GM12891 (cell line): Measurements from ENCODE around the gene FLYWCH1.

Experiments
- DNase-seq: peaks from one replicate; pipeline ENCODE4 v3.0.0; 2011; ENCODE audit warnings: low spot score; ENCODE audit not compliant: insufficient read length
- FAIRE-seq: peaks from 2 replicates; lab custom pipeline; 2011; peaks lifted over from hg19 to GRCh38; lab: Jason Lieb, UNC
- PAX5 ChIP-seq: IDR thresholded peaks from 2 replicates; pipeline ENCODE4 v1.6.1; 2011; ENCODE audit warnings: low read length, moderate library complexity, mild to moderate bottlenecking; ENCODE audit not compliant: insufficient read depth, severe bottlenecking
- POLR2A ChIP-seq: IDR thresholded peaks from 2 replicates; pipeline ENCODE4 v1.6.1; 2011; ENCODE audit warnings: low read depth, low read length, control low read depth
- POLR2AphosphoS5 ChIP-seq: IDR thresholded peaks from 2 replicates; pipeline ENCODE4 v1.6.1; 2011; ENCODE audit warnings: low read depth, low read length, control low read depth
- POU2F2 ChIP-seq: IDR thresholded peaks from 2 replicates; pipeline ENCODE4 v1.6.1; 2011; ENCODE audit warnings: low read depth, mild to moderate bottlenecking, control low read depth, low read length, moderate library complexity
- SPI1 ChIP-seq: IDR thresholded peaks from 2 replicates; pipeline ENCODE4 v1.6.1; 2011; ENCODE audit warnings: low read depth, low read length, control low read depth
- TAF1 ChIP-seq: IDR thresholded peaks from 2 replicates; pipeline ENCODE4 v1.6.1; 2011; ENCODE audit warnings: low read depth, low read length, control low read depth

Gene FLYWCH1

DNA sequence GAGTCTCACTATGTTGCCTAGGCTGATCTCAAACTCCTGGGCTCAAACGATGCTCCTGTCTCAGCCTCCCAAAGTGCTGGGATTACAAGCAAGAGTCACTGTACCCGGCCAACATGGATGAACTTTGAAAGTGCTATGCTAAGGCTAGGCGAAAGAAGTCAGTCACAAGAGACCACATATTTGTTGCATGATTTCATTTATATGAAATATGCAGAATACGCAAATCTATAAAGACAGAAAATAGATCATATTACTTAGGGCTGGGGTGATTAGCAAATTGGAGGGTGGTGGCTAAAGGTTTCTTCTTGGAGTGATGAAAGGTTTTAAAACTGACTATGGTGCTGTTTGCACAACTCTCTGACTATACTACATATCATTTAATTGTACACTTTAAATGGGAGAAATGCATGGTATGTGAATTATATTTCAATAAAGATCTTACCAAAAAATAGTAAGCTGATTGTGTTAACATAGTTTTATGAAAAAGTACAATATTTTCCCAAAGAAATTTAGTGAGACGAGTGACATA lies 1.2 kb upstream of the FLYWCH1 start:
- FAIRE-seq (no peak), DNase-seq (no peak)
- TF ChIP-seq POLR2A (no peak), POU2F2 (no peak), TAF1 (no peak), PAX5 (no peak), POLR2AphosphoS5 (no peak), SPI1 (no peak)

DNA sequence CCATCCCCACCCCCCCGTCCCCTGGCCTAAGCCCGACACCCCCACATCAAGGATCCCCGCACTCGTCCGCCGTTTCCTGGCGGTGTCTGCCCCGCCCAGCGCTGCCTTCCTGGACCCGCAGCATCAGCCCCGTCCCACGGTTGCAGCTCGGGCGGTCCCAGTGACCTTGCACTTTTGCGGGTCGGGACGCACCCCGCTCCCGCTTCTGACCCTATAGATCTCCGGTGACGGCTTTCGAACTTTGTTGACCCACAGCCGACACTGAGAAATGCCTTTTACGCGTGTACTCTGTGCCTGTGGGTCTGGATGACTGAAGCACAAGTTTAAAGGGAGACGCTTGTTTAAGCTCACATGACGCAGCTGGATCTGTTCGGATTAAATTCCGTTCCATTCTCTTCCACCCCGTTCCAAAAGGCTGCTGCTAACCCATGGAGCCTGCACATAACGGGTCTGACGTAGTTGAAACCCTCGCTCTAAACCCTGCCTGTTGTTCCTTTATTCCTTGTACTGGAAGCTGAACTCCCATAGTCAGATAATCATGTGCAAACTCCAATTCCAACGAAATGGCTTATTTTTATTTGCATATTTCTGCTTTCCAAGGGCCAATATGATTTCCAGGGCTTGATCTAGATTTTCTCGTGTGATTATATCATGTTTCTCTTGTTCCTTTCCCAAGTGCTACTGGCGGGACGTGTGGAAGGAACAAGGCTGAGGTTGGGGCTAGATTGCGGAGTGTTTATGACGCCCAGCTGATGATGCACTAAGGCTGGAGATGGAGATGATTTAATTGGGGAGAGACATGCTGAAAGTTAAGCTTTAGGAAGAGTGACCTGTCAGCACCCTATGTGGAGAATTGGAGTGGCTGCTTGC lies 834 bp downstream of the FLYWCH1 start:
- DNase-seq (no peak), FAIRE-seq (no peak)

DNA sequence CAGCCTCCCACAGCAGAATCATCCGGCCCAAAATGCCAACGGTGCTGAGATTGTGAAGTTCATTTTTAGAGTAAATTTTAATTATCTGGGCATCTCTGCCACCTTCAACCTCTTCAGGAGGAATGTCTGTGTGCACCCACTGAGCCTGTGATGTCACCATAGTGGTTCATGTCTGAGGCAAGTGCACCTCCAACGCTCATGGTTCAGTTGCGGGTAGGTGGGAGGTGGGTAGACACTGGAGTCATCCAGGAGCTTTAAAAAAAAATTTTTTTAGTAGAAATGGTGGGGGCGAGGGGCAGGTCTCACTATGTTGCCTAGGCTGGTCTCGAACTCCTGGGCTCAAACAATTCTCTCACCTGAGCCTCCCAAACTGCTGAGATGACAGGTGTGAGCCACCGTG lies 1.9 kb downstream of the FLYWCH1 start:
- FAIRE-seq, result no peak
- no peak for DNase-seq
- TF ChIP-seq POU2F2, result no peak
- no peak for TF ChIP-seq POLR2A
- no peak for TF ChIP-seq TAF1
- TF ChIP-seq PAX5, result no peak
- TF ChIP-seq POLR2AphosphoS5, result no peak
- TF ChIP-seq SPI1, result no peak

More for the DNA sequence above, 834 bp downstream of the FLYWCH1 start:
- TF ChIP-seq POLR2AphosphoS5 (no peak), POU2F2 (no peak), SPI1 (no peak)

DNA sequence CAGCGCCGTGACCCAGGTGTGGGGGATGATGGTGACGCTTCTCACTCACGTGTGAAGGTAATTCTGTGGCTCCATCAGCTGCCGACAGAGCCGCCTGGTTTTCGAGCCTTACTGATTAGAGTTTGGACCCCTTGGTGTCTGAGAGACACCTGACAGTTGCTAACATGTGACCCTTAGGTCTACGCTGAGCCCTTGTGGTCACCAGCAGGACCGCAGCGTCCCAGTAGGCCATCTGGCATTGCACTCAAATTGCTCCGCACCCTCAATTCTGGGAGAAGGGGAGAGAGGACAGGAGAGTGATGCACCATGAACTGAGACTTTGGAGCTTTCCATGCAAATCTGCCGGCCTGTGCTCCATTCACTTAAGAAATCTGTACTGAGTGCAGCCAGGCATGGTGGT lies 2.5 kb downstream of the FLYWCH1 start:
- no peak for TF ChIP-seq TAF1
- TF ChIP-seq POU2F2, result no peak
- TF ChIP-seq SPI1, result no peak
- TF ChIP-seq POLR2AphosphoS5, result no peak
- TF ChIP-seq POLR2A, result no peak
- no peak for TF ChIP-seq PAX5
- no peak for FAIRE-seq
- DNase-seq, result no peak

DNA sequence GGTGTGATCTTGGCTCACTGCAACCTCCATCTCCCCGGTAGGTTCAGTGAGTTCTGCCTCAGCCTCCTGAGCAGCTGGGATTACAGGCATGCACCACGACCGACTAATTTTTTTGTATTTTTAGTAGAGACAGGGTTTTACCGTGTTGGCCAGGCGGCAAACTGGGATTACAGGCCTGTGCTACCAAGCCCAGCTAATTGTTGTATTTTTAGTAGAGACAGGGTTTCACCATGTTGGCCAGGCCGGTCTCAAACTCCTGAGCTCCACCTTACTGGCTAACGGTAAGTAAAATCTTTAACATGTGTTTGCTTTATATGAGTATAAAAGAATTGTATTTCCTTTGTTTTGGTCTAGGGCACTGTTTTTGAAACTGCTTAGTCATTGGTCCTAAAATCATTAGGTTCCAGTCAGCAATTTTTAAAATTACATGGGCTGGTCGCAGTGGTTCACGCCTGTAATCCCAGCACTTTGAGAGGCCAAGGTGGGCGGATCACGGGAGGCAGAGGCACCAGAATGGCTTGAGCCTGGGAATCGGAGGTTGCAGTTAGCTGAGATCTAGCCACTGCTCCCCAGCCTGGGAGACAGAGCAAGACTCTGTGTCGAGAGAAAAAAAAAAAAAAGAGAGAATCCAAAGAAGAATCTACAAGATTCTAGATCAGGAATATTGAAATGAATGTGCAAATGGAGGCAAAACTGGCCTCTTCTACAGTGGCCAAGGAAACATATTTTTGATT lies 3.6 kb downstream of the FLYWCH1 start:
- DNase-seq (no peak), FAIRE-seq (no peak)
- TF ChIP-seq TAF1 (no peak), POLR2AphosphoS5 (no peak), POU2F2 (no peak), POLR2A (no peak), SPI1 (no peak), PAX5 (no peak)

DNA sequence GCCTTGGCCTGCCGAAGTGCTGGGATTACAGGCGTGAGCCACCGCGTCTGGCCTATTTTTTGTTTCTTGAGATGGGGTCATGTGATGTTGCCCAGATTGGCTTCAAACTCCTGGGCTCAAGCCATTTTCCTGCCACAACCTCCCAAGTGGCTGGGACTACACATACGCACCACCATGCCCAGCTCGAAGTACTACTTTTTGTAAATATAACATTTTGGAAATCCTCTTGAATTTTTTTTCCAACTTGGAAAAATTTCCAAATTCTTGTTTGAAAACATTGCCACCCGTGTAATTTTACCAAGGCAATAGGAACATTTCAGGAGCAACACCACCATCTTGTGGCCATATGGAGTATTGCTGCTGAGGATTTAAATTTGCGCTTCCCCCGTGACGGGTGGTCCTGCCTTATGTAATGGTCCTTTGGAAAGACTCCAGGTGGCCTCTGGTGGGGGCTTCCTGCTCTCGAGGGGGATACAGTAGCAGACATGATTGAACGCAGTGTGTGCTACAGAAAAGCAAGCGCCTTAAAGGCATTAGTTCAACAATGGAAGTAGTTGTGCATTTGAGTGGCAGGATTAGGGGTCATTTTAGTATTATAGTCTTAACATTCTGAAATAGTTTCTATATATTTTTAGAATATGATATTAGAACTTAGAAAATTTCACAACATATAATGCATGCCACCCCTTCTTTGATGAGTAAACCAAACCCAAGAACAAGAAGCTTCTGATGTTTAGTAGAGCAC lies 8.0 kb downstream of the FLYWCH1 start:
- TF ChIP-seq SPI1 (no peak), TAF1 (no peak), POLR2A (no peak)
- FAIRE-seq (peak; percentile 87), DNase-seq (no peak)

DNA sequence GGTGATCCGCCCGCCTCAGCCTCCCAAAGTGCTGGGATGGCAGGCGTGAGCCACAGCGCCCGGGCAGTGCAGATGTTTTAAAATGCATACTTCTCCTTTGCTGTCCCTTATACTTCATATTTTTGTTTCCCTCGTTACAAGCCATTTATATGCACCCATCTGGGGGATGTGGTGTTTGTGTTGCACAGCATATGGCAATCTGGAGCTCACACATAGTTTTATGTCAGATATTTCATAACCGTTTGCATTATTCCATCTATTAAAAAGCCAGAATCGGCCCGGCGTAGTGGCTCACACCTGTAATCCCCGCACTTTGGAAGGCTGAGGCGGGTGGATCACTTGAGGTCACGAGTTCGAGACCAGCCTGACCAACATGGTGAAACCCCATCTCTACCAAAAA lies 11.8 kb downstream of the FLYWCH1 start:
- TF ChIP-seq POLR2A (no peak), POU2F2 (no peak), TAF1 (no peak), POLR2AphosphoS5 (no peak), SPI1 (no peak), PAX5 (no peak)
- DNase-seq (no peak), FAIRE-seq (no peak)

DNA sequence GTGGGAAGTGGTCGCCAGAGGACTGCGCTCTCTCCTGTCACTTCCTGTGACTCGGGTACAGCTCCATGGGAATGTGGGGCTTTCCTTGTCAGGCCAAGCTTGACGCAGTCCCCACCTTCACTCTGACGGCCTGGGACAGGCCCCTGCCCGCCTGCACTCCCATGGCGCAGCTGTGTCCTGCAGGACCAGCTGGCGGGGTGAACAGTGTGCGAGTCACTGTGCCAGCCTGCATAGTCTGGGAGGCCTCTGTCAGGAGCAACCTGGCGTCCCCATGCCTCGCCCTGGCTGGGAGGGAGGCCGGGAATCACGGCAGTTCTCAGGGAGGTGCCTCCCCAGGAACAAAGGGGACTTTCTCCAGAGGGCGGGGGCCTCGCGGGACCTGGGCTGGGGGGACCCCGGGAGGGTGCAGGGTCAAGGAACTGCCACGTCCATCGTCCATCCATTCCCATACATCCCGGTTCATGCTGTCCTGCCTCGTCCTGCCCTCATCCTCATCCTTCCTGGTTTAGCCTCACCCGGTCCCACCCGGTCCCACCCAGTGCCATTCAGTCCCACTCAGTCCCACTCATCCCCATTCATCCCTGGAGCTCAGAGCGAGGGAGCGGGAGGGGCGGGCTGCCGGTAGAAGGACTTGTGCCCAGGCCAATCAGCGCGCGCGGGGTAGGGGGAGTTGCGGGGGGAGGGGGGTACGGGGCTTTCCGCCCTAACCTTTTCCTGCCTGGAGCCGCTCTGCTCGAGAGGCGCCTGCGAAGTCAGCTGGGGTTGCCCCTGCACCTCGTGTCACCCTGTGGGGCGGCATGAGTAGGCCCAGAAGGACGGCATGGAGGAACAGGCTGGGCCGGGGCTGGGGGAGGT lies 13.4 kb downstream of the FLYWCH1 start:
- no peak for DNase-seq
- FAIRE-seq, result no peak
- TF ChIP-seq POU2F2 (no peak), PAX5 (no peak), POLR2A (no peak), TAF1 (no peak), POLR2AphosphoS5 (no peak), SPI1 (no peak)

DNA sequence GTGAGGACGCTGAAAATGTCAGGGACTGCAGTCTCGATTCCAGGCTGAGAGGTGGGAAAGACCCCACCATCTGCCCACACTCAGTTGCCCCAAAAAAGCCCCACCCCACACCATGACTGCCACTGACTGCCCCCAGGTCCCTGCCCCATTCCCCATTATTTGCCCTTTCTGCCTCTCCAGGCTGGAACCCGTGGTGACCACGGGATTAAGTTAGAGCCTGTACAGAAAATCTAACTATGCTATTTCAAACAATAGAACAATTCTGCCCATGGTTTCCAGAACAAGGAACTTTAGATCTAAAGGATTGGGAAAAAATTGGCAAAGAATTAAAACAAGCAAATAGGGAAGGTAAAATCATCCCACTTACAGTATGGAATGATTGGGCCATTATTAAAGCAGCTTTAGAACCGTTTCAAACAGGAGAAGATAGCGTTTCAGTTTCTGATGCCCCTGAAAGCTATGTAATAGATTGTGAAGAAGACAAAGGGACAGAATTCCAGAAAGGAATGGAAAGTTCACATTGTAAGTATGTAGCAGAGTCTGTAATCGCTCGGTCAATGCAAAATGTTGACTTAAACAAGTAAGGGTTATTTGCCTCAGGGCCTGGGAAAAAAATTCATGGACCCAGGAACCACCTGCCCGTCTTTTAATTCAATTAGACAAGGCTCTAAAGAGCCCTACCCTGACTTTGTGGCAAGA lies 14.4 kb downstream of the FLYWCH1 start:
- TF ChIP-seq SPI1, result no peak
- TF ChIP-seq POLR2AphosphoS5, result no peak
- no peak for TF ChIP-seq TAF1
- TF ChIP-seq PAX5, result no peak
- TF ChIP-seq POLR2A, result no peak
- TF ChIP-seq POU2F2, result no peak
- DNase-seq, result no peak
- no peak for FAIRE-seq
